Measurements from ENCODE around the gene RNU1-4. TPM values are rescaled to one million over a fixed set of nuclear protein-coding genes. Genes with fewer than 3 reads are reported as not detected.
A peak's percentile ranks its signal among the peaks of the same experiment; 100 is the strongest.
"Not testable (repeated sequence)": the region's sequence is repeated elsewhere in the genome, so short reads cannot be mapped to it uniquely, and the experiment has no call there.

The RNU1-4 gene
- total and polyA plus RNA-seq, 3 donors from 2014 or later = under 0.01 to 18.9 (median under 0.01) TPM

GRCh38 chr1:16717336-16718098, 22.8 kb upstream of the RNU1-4 start:
- H3K9me3 ChIP-seq = no peaks in the 10 kb centered on the region
- peak; percentile 26 for DNase-seq
- TF ChIP-seq, protein P1, sequence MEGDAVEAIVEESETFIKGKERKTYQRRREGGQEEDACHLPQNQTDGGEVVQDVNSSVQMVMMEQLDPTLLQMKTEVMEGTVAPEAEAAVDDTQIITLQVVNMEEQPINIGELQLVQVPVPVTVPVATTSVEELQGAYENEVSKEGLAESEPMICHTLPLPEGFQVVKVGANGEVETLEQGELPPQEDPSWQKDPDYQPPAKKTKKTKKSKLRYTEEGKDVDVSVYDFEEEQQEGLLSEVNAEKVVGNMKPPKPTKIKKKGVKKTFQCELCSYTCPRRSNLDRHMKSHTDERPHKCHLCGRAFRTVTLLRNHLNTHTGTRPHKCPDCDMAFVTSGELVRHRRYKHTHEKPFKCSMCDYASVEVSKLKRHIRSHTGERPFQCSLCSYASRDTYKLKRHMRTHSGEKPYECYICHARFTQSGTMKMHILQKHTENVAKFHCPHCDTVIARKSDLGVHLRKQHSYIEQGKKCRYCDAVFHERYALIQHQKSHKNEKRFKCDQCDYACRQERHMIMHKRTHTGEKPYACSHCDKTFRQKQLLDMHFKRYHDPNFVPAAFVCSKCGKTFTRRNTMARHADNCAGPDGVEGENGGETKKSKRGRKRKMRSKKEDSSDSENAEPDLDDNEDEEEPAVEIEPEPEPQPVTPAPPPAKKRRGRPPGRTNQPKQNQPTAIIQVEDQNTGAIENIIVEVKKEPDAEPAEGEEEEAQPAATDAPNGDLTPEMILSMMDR (IDR thresholded peaks at IDR 0.05) = no peak
- TF ChIP-seq POLR2A (IDR thresholded peaks at IDR 0.05) = no peak
- no peaks in the 10 kb centered on the region for H3K4me1 ChIP-seq
- no peak overlapping the region for H3K27ac ChIP-seq
- no peaks in the 10 kb centered on the region for H3K27me3 ChIP-seq
- intact Hi-C loops (cut with DNase I; ENCODE audit: low total_unique reads) = no loop called here
- H3K4me3 ChIP-seq = no peak overlapping the region
- 69 to 73% methylated on average over 20 of the region's 20 CpGs for WGBS, 2 donors
- no peaks in the 10 kb centered on the region for H3K36me3 ChIP-seq (ENCODE audit: low read depth, missing control alignments)

DNA sequence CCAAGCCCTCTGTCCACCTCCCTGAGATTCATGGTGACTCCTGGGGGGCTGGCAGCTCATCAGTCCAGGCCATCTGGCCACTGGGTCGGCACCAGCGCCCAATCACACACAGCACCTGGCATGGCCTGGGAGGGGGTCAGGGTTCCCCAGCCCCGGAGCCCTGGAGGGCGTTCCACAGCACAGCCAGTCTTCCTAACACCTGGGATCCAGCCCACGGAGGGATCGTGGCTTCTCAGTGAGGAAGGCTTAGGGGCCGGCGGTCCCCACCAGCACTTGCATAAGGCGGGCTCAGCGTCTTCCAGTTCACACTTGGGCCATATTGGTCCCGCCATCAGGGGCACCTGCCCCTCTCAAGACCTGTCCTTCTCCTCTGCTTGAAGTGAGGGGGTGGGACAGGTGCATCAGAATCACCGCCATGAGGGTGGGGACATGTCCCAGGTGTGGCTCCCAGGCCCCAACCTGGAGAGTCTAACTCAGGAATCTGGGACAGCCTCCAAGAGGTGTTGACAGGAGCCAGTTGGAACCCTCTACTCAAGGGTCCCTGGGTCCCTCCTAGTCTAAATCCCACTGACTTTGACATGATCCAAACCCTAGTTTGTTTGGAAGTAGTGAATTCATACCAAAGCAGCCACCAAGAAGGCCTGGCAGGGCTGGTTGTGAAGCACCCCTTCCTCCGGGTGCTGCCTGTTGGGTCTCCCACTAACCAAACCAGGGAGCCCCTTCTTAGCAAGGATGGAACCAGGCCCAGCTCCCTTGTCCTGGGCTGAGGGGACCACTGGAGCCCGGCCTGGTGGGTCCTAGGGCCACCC, 22.0 kb upstream of the RNU1-4 start:
- H3K4me1 ChIP-seq; H3K4me3 ChIP-seq; H3K36me3 ChIP-seq (ENCODE audit: low read depth, missing control alignments); H3K27ac ChIP-seq; intact Hi-C loops (cut with DNase I; ENCODE audit: low total_unique reads); H3K9me3 ChIP-seq; H3K27me3 ChIP-seq: not testable (repeated sequence)
- TF ChIP-seq, protein P1 (IDR thresholded peaks at IDR 0.05) = peak in 1 of 3 experiments; percentile 1
- DNase-seq = peak; percentile 16
- 92 to 93% methylated on average over 14 of the region's 14 CpGs for WGBS, 2 donors

GRCh38 chr1:16718908-16719533, 21.3 kb upstream of the RNU1-4 start:
- DNase-seq = no peak
- TF ChIP-seq, protein P1 (IDR thresholded peaks at IDR 0.05) = no peak
- TF ChIP-seq POLR2A (IDR thresholded peaks at IDR 0.05) = no peak
- 89 to 92% methylated on average over 8 of the region's 8 CpGs for WGBS, 2 donors
- Histone ChIP-seq H3K27ac (no peak overlapping the region), H3K36me3 (ENCODE audit: low read depth, missing control alignments) (no peaks in the 10 kb centered on the region), H3K4me3 (no peak overlapping the region), H3K4me1 (no peaks in the 10 kb centered on the region), H3K27me3 (no peaks in the 10 kb centered on the region), H3K9me3 (no peaks in the 10 kb centered on the region)
- intact Hi-C loops (cut with DNase I; ENCODE audit: low total_unique reads) = no loop called here

- 81 to 82% methylated on average over 16 of the region's 16 CpGs for WGBS, 2 donors
- Histone ChIP-seq H3K4me3 (no peak overlapping the region), H3K4me1 (no peaks in the 10 kb centered on the region), H3K36me3 (ENCODE audit: low read depth, missing control alignments) (no peaks in the 10 kb centered on the region), H3K27ac (no peak overlapping the region), H3K27me3 (no peaks in the 10 kb centered on the region), H3K9me3 (no peaks in the 10 kb centered on the region)
- intact Hi-C loops (cut with DNase I; ENCODE audit: low total_unique reads) = no loop called here
- TF ChIP-seq, protein P1 (IDR thresholded peaks at IDR 0.05) = no peak
- no peak for TF ChIP-seq POLR2A (IDR thresholded peaks at IDR 0.05)
- peak; percentile 13 for DNase-seq
Measured at GRCh38 chr1:16719571-16720350, 20.6 kb upstream of the RNU1-4 start.

Measured in testis (tissue), 3 donors.